Left lung (tissue), 10 donors: ENCODE results near the gene WNT11. TPM values are rescaled to one million over a fixed set of nuclear protein-coding genes. Genes with fewer than 3 reads are reported as not detected.

Source experiments
- ATAC-seq: fragments of 200-7000 bp; cut with Tn5 transposase; one replicate; pipeline ENCODE4 v1.9.1; 2020; ENCODE audit warnings: moderate library complexity
- DNase-seq, 4 donors: peaks; one replicate each; pipeline ENCODE4 v3.0.0-alpha.2; 2013 to 2020
- H3K27ac ChIP-seq, 2 donors: fragments of 200-600 bp; sonication (generic) in 1 of 2; one replicate each; pipeline versions ENCODE4 v1.5.0 to v1.8.0; 2020 to 2021
- H3K27me3 ChIP-seq, 2 donors: fragments of 200-600 bp; sonication (generic) in 1 of 2; one replicate each; pipeline versions ENCODE4 v1.5.0 to v1.8.0; 2020 to 2021
- H3K36me3 ChIP-seq, 2 donors: fragments of 200-600 bp; sonication (generic) in 1 of 2; one replicate each; pipeline versions ENCODE4 v1.5.0 to v1.8.0; 2020 to 2021
- H3K4me1 ChIP-seq, 2 donors: fragments of 200-600 bp; one replicate each; pipeline ENCODE4 v1.8.0; 2021
- H3K4me3 ChIP-seq, 2 donors: fragments of 200-600 bp; sonication (generic) in 1 of 2; one replicate each; pipeline versions ENCODE4 v1.5.0 to v1.8.0; 2020 to 2021; ENCODE audit warnings: mild to moderate bottlenecking in 1 of 2
- H3K9me3 ChIP-seq, 2 donors: fragments of 200-600 bp; sonication (generic) in 1 of 2; one replicate each; pipeline versions ENCODE4 v1.5.0 to v1.8.0; 2020 to 2021
- CTCF ChIP-seq, 2 donors: fragments of 200-600 bp; sonication (generic) in 1 of 2; IDR thresholded peaks; one replicate each; pipeline versions ENCODE4 v1.5.0 to v1.8.0; 2021; ENCODE audit warnings: antibody characterized with exemption in 2 of 2
- intact Hi-C, 2 donors: fragments of 100-400 bp; cut with DNase I; formaldehyde crosslinking; loops; one replicate each; pipeline versions ENCODE4 v1.11.2 to v1.14.2; 2022
- polyA plus RNA-seq, 6 donors: library from polyadenylated mRNA; unstranded; fragments of 120-200 nt; gene quantifications; one replicate each; pipeline ENCODE4 v1.2.1, GENCODE V29; 2013; ENCODE audit not compliant: insufficient read length in 6 of 6
- total RNA-seq, 2 donors: library from RNA; stranded (reverse); fragmentation: NEBNext Ultra II Directional; extraction: Animal tissue kit (Norgen Biotek cat#: 25700); gene quantifications; one replicate each; pipeline ENCODE4 v1.2.1, GENCODE V29; 2021
- donor health status: DM: no; HTN: yes; CAD: no.
- donor health status: DM: no; HTN: no; CAD: no.

The WNT11 gene
- total and polyA plus RNA-seq, 8 donors, result 1.3 to 64.0 (median 54.3) TPM

DNA sequence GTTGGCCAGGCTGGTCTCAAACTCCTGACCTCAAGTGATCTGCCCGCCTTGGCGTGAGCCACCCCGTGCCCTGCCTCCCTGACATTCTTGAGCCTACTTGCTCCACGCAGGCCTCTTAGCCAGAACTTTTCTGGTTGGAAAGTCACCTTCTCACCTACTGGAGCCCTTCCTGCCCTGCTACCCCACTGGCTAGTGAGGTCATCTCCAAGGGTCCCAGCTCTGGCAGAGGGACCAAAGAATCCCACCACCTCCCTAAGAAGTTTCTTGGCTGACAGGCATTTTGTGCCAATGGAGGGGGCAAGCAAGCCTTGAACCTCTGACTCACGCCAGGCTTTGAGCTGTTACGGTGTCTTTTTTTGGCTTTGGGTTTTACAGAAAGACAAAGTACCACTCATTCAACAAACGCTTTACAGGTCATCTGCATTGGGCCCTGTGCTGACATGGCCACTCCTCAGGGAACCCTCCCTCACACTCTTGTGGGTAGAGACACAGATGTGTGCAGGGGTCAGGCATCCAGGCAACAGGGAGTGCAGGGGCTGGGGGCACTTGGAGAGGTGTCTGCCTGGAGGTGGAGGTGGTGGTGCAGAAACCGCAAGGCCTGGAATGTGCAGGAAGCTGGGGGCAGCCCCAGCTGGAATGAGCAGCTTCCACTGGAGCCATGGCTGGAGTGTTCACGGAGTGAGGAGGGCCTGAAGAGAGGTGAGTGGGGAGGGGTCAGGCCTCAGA is 27.1 kb upstream of the WNT11 start:
- Histone ChIP-seq H3K9me3 (no peaks in the 10 kb centered on the region), H3K36me3 (no peaks in the 10 kb centered on the region), H3K4me3 (no peak overlapping the region), H3K27me3 (no peaks in the 10 kb centered on the region), H3K27ac (peak overlapping the region in 1 of 2 donors; percentile 84), H3K4me1 (peaks cover 5 to 24% of the 10 kb centered on the region in 2 donors)
- ATAC-seq, result no peak
- DNase-seq, result peak in 1 of 4 donors; percentile 2
- TF ChIP-seq CTCF (IDR thresholded peaks at IDR 0.05), result no peak
- intact Hi-C loops, result no loop called here

DNA sequence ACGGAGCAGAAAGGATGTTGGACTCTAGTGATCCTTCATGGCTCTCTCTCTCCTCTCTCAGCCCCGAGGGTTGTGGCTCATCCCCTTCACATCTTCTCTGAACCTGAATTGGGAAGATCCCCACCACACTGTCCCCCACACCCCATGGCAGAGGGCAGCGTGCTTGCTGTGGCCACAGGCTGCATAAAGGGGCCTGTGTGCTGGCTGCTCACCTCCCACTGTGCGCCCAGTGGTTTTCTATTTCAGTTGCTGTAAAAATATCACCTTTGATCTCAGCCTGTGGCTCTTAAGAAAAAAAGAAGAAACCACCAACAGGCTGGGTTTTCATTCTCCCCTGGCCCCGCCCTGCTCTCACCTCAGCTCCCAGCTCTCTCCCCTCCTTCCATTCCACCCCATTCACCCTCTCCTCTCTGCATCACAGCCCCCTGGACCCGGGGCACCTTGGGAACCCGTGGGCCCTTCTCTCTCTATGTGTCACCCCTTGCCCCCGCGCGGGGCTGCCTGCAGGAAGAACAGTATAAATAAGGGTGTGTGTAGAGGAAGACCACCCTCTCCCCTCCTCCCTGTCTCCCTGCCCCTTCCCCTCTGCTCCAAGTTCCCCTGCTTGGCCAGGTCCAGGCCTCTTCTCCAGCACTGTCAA is 25.8 kb upstream of the WNT11 start:
- Histone ChIP-seq H3K4me3 (no peak overlapping the region), H3K4me1 (peaks cover 5 to 24% of the 10 kb centered on the region in 2 donors), H3K27me3 (no peaks in the 10 kb centered on the region), H3K36me3 (no peaks in the 10 kb centered on the region), H3K9me3 (no peaks in the 10 kb centered on the region), H3K27ac (no peak overlapping the region)
- intact Hi-C loops, result no loop called here
- DNase-seq (peak in 1 of 4 donors; percentile 57), ATAC-seq (no peak)
- no peak for TF ChIP-seq CTCF (IDR thresholded peaks at IDR 0.05)

- H3K27ac ChIP-seq, result no peak overlapping the region
- H3K36me3 ChIP-seq, result no peaks in the 10 kb centered on the region
- H3K9me3 ChIP-seq, result no peaks in the 10 kb centered on the region
- no peak overlapping the region for H3K4me3 ChIP-seq
- no peaks in the 10 kb centered on the region for H3K27me3 ChIP-seq
- intact Hi-C loops, result no loop called here
- DNase-seq (no peak), ATAC-seq (no peak)
- no peak for TF ChIP-seq CTCF (IDR thresholded peaks at IDR 0.05)
- H3K4me1 ChIP-seq, result peaks cover 0 to 15% of the 10 kb centered on the region in 2 donors
Measured at GRCh38 chr11:76231121-76231738, 24.9 kb upstream of the WNT11 start.

DNA sequence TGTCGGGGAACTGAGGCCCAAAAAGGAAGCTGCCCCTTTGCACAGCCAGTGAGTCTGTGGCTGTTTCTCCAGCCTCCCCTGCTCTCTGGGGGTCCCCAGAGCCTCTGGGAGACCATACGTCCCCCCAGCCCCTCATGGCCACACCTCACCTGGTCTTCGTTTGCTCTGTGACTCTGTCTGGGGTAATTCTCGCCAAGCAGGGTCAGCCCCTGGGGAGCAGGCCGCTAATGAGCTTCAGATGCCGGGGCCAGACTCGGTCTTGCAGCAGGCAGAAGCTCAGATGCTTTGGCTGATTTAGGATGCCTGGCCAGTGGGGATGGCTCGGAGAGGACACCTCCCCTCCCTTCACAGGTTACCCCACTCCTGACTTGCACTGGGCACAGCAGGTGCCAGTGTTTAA is 24.1 kb upstream of the WNT11 start:
- no peaks in the 10 kb centered on the region for H3K9me3 ChIP-seq
- intact Hi-C loops, result no loop called here
- no peaks in the 10 kb centered on the region for H3K36me3 ChIP-seq
- ATAC-seq (no peak), DNase-seq (peak in 1 of 4 donors; percentile 50)
- H3K4me3 ChIP-seq, result no peak overlapping the region
- H3K27ac ChIP-seq, result no peak overlapping the region
- TF ChIP-seq CTCF (IDR thresholded peaks at IDR 0.05), result no peak
- no peaks in the 10 kb centered on the region for H3K27me3 ChIP-seq
- peaks cover 0 to 15% of the 10 kb centered on the region in 2 donors for H3K4me1 ChIP-seq

DNA sequence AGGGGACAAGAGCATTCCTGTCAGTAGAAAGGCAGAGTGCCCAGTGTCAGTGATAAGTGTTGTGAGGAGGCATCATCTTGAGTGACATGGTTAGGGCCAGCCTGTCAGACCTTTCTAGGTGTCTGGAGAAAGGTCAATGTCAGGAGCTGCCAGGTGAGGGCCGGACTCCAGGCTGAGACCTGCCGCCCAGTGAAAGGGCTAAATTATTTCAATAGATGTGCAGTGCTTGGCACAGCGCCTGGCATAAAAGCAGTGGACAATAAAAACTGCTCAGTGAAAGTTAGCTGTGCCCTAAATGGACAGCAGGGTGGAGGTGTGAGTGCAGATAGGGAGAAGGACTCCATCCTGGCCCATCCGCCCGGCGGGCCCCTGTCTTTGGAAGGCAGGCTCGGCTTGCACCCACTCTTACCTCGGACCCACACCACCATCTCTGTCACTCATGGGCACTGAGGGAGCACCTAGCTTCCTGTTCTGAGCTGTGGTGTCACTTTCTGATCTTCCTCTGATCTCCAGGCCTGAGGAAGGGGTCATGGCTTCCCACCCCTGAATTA is 23.5 kb upstream of the WNT11 start:
- ATAC-seq (no peak), DNase-seq (peak in 1 of 4 donors; percentile 40)
- no peaks in the 10 kb centered on the region for H3K36me3 ChIP-seq
- no peaks in the 10 kb centered on the region for H3K9me3 ChIP-seq
- no peak overlapping the region for H3K27ac ChIP-seq
- H3K4me3 ChIP-seq, result no peak overlapping the region
- intact Hi-C loops, result no loop called here
- H3K27me3 ChIP-seq, result no peaks in the 10 kb centered on the region
- peaks cover 0 to 13% of the 10 kb centered on the region in 2 donors for H3K4me1 ChIP-seq
- TF ChIP-seq CTCF (IDR thresholded peaks at IDR 0.05), result no peak
